HepG2 (cell line): ENCODE results near the gene VEPH1.

ENCODE experiments used
- CBFB ChIP-seq: sonication (generic); formaldehyde crosslinking; IDR thresholded peaks from 2 replicates; pipeline ENCODE4 v1.4.0; 2020; ENCODE audit warnings: missing genetic modification reagents
- CTCF ChIP-seq: sonication (generic); formaldehyde crosslinking; IDR thresholded peaks from 2 replicates; pipeline ENCODE4 v1.5.0; 2020; ENCODE audit warnings: mild to moderate bottlenecking, missing genetic modification reagents, moderate library complexity
- HIVEP1 ChIP-seq: sonication (generic); formaldehyde crosslinking; IDR thresholded peaks from 2 replicates; pipeline ENCODE4 v1.4.0; 2020; ENCODE audit warnings: mild to moderate bottlenecking, missing genetic modification reagents
- POLR2AphosphoS5 ChIP-seq: IDR thresholded peaks from 2 replicates; pipeline ENCODE4 v1.6.1; 2012; ENCODE audit warnings: low read depth, low read length
- ZNF274 ChIP-seq: sonication (generic); formaldehyde crosslinking; IDR thresholded peaks from 2 replicates; pipeline ENCODE4 v1.5.1; 2020; ENCODE audit warnings: mild to moderate bottlenecking, missing genetic modification reagents
- TF ChIP-seq, protein P1 (sequence below): sonication (generic); IDR thresholded peaks from 2 replicates; pipeline ENCODE4 v1.6.1; 2016; ENCODE audit warnings: low read depth, borderline replicate concordance

DNA sequence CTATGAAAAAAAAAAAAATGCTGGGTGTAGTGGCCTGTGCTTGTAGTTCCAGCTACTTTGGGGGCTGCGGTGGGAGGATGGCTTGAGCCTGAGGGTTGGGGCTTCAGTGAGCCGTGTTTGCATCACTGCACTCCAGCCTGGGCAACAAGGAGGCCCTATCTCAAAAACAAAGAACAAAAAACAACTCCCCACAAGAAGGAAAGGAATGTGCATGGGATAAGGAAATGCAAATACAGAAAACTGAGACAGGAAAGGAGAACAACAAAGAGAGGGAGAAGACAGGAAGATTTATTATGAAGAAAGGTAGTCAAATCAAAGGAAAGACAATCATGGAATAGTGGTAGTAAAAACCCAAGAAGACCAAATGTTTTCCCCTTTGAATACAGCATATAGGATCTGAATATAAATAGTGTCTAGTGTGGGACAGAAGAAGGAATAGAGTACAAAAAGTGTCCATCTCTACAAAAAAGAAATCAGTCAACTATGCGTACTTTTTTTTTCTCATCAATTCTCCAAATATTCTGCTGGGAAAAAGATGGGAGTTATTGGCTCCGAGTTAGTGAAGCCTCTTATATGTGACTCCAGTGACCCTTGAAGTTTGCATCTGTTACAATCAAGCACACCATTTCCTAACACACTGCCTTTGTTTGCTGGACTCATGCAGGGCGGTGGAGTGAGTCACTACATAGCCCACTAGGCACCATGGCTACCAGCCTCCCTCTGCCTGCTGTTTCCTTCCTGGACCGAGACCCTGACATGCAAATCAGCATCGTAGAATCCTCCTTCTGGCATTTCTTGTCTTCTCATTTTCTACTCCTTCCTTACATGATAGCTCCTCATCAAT is 167.8 kb downstream of the VEPH1 start:
- TF ChIP-seq CBFB (CRISPR knock-in tag): no peak
- TF ChIP-seq ZNF274: no peak
- no peak for TF ChIP-seq CTCF (CRISPR knock-in tag)
- TF ChIP-seq, protein P1, sequence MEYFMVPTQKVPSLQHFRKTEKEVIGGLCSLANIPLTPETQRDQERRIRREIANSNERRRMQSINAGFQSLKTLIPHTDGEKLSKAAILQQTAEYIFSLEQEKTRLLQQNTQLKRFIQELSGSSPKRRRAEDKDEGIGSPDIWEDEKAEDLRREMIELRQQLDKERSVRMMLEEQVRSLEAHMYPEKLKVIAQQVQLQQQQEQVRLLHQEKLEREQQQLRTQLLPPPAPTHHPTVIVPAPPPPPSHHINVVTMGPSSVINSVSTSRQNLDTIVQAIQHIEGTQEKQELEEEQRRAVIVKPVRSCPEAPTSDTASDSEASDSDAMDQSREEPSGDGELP: no peak
- TF ChIP-seq POLR2AphosphoS5: no peak
- TF ChIP-seq HIVEP1: no peak
